Mesendoderm (in vitro differentiated cells): Measurements from ENCODE around the gene SRBD1.

Experiments used
- DNase-seq: peaks from one replicate; pipeline ENCODE4 v3.0.0; 2013
- H2AK5ac ChIP-seq: 2 replicates; pipeline ENCODE4 v1.6.1; 2013; ENCODE audit warnings: low read length, inconsistent platforms
- H2BK120ac ChIP-seq: 2 replicates; pipeline ENCODE4 v1.6.1; 2013; ENCODE audit warnings: low read depth, mild to moderate bottlenecking, low read length, moderate library complexity, mixed read lengths
- H2BK15ac ChIP-seq: replicated peaks from 2 replicates; pipeline ENCODE4 v1.6.1; 2013; ENCODE audit warnings: low read depth, mild to moderate bottlenecking, moderate library complexity
- H2BK5ac ChIP-seq: 2 replicates; pipeline ENCODE4 v1.6.1; 2013; ENCODE audit warnings: low read length, inconsistent platforms
- H3K18ac ChIP-seq: 2 replicates; pipeline ENCODE4 v1.6.1; 2013; ENCODE audit warnings: mild to moderate bottlenecking, low read length, mixed read lengths
- H3K23ac ChIP-seq: one replicate; pipeline ENCODE4 v1.6.1; 2013; ENCODE audit warnings: low read length
- H3K27ac ChIP-seq: 2 replicates; pipeline ENCODE4 v1.5.1; 2013; ENCODE audit warnings: low read depth, mild to moderate bottlenecking, inconsistent platforms, low read length, moderate library complexity
- H3K27me3 ChIP-seq: 2 replicates; pipeline ENCODE4 v1.6.1; 2013; ENCODE audit warnings: low read length, control low read depth, mild to moderate bottlenecking, inconsistent platforms; ENCODE audit not compliant: insufficient read depth, poor library complexity
- H3K36me3 ChIP-seq: 2 replicates; pipeline ENCODE4 v1.6.1; 2013; ENCODE audit warnings: low read length, inconsistent platforms; ENCODE audit not compliant: control insufficient read depth, insufficient read depth
- H3K4ac ChIP-seq: one replicate; pipeline ENCODE4 v1.6.1; 2013; ENCODE audit warnings: low read depth, mild to moderate bottlenecking, low read length, moderate library complexity
- H3K4me1 ChIP-seq: 2 replicates; pipeline ENCODE4 v1.6.1; 2013; ENCODE audit warnings: low read depth, low read length, inconsistent platforms; ENCODE audit not compliant: control insufficient read depth
- H3K4me2 ChIP-seq: 2 replicates; pipeline ENCODE4 v1.6.1; 2013; ENCODE audit warnings: low read length
- H3K4me3 ChIP-seq: 2 replicates; pipeline ENCODE4 v1.5.1; 2013; ENCODE audit warnings: mild to moderate bottlenecking, low read length
- H3K56ac ChIP-seq: one replicate; pipeline ENCODE4 v1.6.1; 2013; ENCODE audit warnings: low read length
- H3K79me1 ChIP-seq: 2 replicates; pipeline ENCODE4 v1.6.1; 2013; ENCODE audit warnings: low read length, inconsistent platforms
- H3K79me2 ChIP-seq: 2 replicates; pipeline ENCODE4 v1.6.1; 2013; ENCODE audit warnings: mild to moderate bottlenecking, low read length; ENCODE audit not compliant: control insufficient read depth, insufficient read depth
- H3K9ac ChIP-seq: 2 replicates; pipeline ENCODE4 v1.6.1; 2013; ENCODE audit warnings: low read length, inconsistent platforms
- H4K5ac ChIP-seq: one replicate; pipeline ENCODE4 v1.6.1; 2013; ENCODE audit warnings: low read length
- H4K8ac ChIP-seq: one replicate; pipeline ENCODE4 v1.6.1; 2013; ENCODE audit warnings: low read depth, mild to moderate bottlenecking, control low read depth, low read length, moderate library complexity
- WGBS: extraction: QIAGEN DNeasy Blood & Tissue Kit; methylation state at CpG from one replicate; pipeline ENCODE4 v1.1.7; 2013; ENCODE audit warnings: low lambda C conversion rate, missing lambda C conversion rate; ENCODE audit not compliant: insufficient coverage; ENCODE audit errors: extremely low coverage; 5-methylcytosine and 5-hydroxymethylcytosine counted together

The SRBD1 gene

DNA sequence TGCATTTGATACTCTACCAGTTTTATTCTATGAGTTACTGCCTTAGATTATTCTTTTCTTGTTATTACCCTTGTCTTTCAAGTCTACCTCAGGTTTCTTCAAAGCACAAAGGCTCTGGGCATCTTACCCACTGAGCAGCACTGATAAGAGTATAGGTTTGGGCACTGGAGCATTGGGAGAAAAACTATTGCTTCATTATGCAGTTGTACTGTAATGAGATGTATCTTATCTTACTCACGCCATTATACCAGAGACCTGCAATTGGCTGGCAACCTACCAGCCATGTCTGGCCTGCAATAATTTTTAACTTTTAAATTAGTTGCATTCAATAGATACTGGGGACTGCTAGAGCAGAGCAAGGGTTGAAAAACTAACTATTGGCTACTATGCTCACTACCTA is 18.9 kb upstream of the SRBD1 start:
- Histone ChIP-seq H3K56ac (no peak overlapping the region), H3K4ac (no peak overlapping the region), H3K79me2 (no peaks in the 10 kb centered on the region), H3K27me3 (no peaks in the 10 kb centered on the region), H2AK5ac (no peak overlapping the region), H4K5ac (no peak overlapping the region), H3K4me1 (no peaks in the 10 kb centered on the region), H2BK5ac (no peak overlapping the region), H3K4me2 (no peak overlapping the region), H3K23ac (no peak overlapping the region), H2BK120ac (no peak overlapping the region), H3K27ac (no peak overlapping the region), H3K4me3 (no peak overlapping the region), H3K9ac (no peak overlapping the region), H4K8ac (no peak overlapping the region), H3K36me3 (no peaks in the 10 kb centered on the region), H3K18ac (no peak overlapping the region), H3K79me1 (no peaks in the 10 kb centered on the region), H2BK15ac (no peak overlapping the region)
- no CpG with 5 or more reads among the region's 1 CpG for WGBS
- no peak for DNase-seq

GRCh38 chr2:45627911-45628310 is 16.8 kb upstream of the SRBD1 start:
- Histone ChIP-seq H3K27ac (no peak overlapping the region), H3K56ac (no peak overlapping the region), H3K4me2 (no peak overlapping the region), H2BK5ac (no peak overlapping the region), H3K79me2 (no peaks in the 10 kb centered on the region), H4K8ac (no peak overlapping the region), H3K4ac (no peak overlapping the region), H3K4me3 (no peak overlapping the region), H3K27me3 (no peaks in the 10 kb centered on the region), H3K23ac (no peak overlapping the region), H3K79me1 (no peaks in the 10 kb centered on the region), H3K4me1 (no peaks in the 10 kb centered on the region), H2AK5ac (no peak overlapping the region), H3K36me3 (no peaks in the 10 kb centered on the region), H2BK15ac (no peak overlapping the region), H3K18ac (no peak overlapping the region), H3K9ac (no peak overlapping the region), H4K5ac (no peak overlapping the region), H2BK120ac (no peak overlapping the region)
- DNase-seq = no peak
- WGBS = no CpG with 5 or more reads among the region's 1 CpG

DNA sequence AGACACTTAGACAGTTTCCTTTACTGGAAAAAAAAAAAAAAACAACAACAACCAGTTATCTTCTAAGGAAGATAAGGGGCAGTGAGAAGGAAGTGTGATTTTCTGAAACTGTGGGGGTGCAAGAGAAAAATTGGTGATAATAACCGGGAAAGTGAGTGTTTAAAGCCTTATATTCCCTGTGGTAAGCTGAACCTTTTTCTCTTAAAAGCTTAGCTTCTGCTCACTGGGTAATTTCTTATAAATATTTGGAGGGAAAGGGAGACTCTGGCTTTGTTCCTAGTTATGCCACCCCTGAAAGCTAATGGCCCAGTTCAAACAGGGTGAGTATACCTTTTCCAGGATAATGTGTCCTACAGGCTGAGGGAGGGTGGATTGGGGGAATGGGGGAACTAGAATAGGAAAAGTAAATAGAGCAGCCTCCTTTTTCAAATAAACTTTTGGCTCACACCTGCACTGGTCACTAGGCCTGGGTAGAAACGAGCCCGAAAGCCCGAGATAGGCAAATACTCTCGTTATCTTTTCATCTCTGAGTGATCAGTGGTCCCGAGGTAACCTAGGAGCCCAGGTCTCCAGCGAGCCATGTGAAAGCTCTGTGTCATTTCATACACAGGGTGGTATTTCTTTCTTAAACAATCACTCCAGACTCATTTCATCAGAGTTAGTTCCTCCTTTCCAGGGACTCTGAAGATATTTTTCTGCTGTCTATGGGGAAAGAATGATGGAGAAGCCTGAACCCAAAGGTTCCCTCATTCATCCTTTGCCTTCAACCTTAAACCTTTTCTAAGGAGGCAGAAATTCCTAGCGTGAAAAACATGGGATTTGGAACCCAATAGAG is 15.5 kb upstream of the SRBD1 start:
- Histone ChIP-seq H2BK15ac (no peak overlapping the region), H3K36me3 (no peaks in the 10 kb centered on the region), H3K18ac (no peak overlapping the region), H3K27ac (no peak overlapping the region), H3K56ac (no peak overlapping the region), H3K4ac (no peak overlapping the region), H3K9ac (no peak overlapping the region), H2BK120ac (no peak overlapping the region), H3K79me1 (no peaks in the 10 kb centered on the region), H3K79me2 (no peaks in the 10 kb centered on the region), H3K4me3 (no peak overlapping the region), H4K5ac (no peak overlapping the region), H3K4me2 (no peak overlapping the region), H3K4me1 (no peaks in the 10 kb centered on the region), H2BK5ac (no peak overlapping the region), H4K8ac (no peak overlapping the region), H3K27me3 (no peaks in the 10 kb centered on the region), H3K23ac (no peak overlapping the region), H2AK5ac (no peak overlapping the region)
- no CpG with 5 or more reads among the region's 8 CpGs for WGBS
- DNase-seq = no peak

- H2BK5ac ChIP-seq = no peak overlapping the region
- no peaks in the 10 kb centered on the region for H3K36me3 ChIP-seq
- no peak overlapping the region for H3K27ac ChIP-seq
- H3K4ac ChIP-seq = no peak overlapping the region
- no peak overlapping the region for H3K4me2 ChIP-seq
- H3K79me1 ChIP-seq = no peaks in the 10 kb centered on the region
- H3K4me3 ChIP-seq = no peak overlapping the region
- no peak for DNase-seq
- H2BK120ac ChIP-seq = no peak overlapping the region
- H3K27me3 ChIP-seq = no peaks in the 10 kb centered on the region
- H3K18ac ChIP-seq = no peak overlapping the region
- no peak overlapping the region for H3K56ac ChIP-seq
- H2BK15ac ChIP-seq = no peak overlapping the region
- H3K9ac ChIP-seq = no peak overlapping the region
- no peaks in the 10 kb centered on the region for H3K79me2 ChIP-seq
- no peak overlapping the region for H4K5ac ChIP-seq
- no peaks in the 10 kb centered on the region for H3K4me1 ChIP-seq
- H3K23ac ChIP-seq = no peak overlapping the region
- no peak overlapping the region for H4K8ac ChIP-seq
- no peak overlapping the region for H2AK5ac ChIP-seq
Observed at GRCh38 chr2:45625824-45626223, 14.8 kb upstream of the SRBD1 start.

DNA sequence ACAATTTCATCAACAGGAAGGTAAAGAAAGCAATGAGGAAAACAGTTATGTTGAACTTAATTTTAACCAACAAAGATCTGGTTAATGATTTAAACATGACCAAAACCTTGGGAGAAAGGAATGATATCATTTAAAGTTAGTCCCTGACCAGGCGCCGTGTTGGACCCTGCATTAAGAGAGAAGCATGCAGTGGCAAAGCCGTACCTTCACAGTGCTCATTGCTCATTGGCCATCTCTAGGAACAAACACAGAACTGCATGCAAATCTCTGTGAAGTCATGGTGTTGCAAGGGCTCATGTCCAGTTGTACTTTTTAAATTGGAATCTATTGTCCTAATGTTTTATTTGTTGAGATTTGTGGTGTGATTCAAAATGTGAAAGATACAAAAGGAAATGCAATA is 12.0 kb upstream of the SRBD1 start:
- no peak overlapping the region for H2BK120ac ChIP-seq
- no peak overlapping the region for H3K9ac ChIP-seq
- DNase-seq = no peak
- H3K4me1 ChIP-seq = no peaks in the 10 kb centered on the region
- no peak overlapping the region for H3K4me2 ChIP-seq
- H2BK15ac ChIP-seq = no peak overlapping the region
- no peaks in the 10 kb centered on the region for H3K36me3 ChIP-seq
- WGBS = no CpG with 5 or more reads among the region's 3 CpGs
- no peak overlapping the region for H3K23ac ChIP-seq
- H4K8ac ChIP-seq = no peak overlapping the region
- H3K27me3 ChIP-seq = no peaks in the 10 kb centered on the region
- no peak overlapping the region for H3K56ac ChIP-seq
- H2AK5ac ChIP-seq = no peak overlapping the region
- H3K27ac ChIP-seq = no peak overlapping the region
- no peaks in the 10 kb centered on the region for H3K79me2 ChIP-seq
- H3K4me3 ChIP-seq = no peak overlapping the region
- no peak overlapping the region for H4K5ac ChIP-seq
- no peak overlapping the region for H3K4ac ChIP-seq
- H2BK5ac ChIP-seq = no peak overlapping the region
- H3K18ac ChIP-seq = no peak overlapping the region
- no peaks in the 10 kb centered on the region for H3K79me1 ChIP-seq
